GM12892 (cell line): ENCODE data around the gene KRTAP10-6.
"Not testable (repeated sequence)": the region's sequence is repeated elsewhere in the genome, so short reads cannot be mapped to it uniquely, and the experiment has no call there.

Experiments
- DNase-seq: peaks from one replicate; pipeline ENCODE4 v3.0.0; 2011; ENCODE audit not compliant: insufficient read length
- FAIRE-seq: peaks from 2 replicates; lab custom pipeline; 2011; peaks lifted over from hg19 to GRCh38; lab: Jason Lieb, UNC
- POLR2A ChIP-seq: IDR thresholded peaks from 2 replicates; pipeline ENCODE4 v1.6.1; 2011; ENCODE audit warnings: low read depth, low read length, control low read depth
- POLR2AphosphoS5 ChIP-seq: IDR thresholded peaks from 2 replicates; pipeline ENCODE4 v1.6.1; 2011; ENCODE audit warnings: low read depth, low read length, control low read depth
- TAF1 ChIP-seq: IDR thresholded peaks from 2 replicates; pipeline ENCODE4 v1.6.1; 2011; ENCODE audit warnings: low read depth, mild to moderate bottlenecking, control low read depth, low read length, borderline replicate concordance

Gene KRTAP10-6

DNA sequence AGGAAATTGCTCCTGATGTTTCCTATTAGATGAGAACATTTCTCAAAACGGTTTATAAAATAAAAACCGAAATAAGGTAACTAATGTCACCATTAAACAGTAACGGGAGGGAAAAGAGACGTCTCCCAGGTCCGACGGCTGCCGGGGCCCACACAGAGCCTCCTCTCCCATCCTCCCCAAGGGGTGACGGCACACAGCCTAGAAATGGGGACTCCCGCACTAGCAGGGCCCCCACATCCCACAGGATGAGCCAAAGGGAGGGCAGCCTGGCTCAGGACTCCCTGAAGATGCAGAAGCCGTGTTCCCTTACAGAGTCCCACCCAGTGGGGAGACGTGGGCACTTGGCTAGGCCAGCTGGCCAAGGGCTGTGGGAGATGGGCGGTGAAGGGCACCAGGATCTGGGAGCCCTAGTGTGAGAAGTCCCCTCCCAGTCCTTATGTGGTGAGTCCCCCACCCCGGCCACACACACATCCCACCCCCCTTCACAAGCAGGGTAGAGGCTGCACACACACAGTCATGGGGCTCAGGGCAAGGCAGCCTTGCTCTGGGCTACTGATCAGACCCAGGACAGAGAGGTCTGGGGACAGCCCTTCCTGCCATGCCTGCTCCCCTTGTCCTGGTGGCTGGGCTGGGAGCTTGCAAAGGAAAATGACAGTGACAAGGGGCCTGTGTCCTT lies 37.0 kb downstream of the KRTAP10-6 start:
- TF ChIP-seq POLR2A, result no peak
- FAIRE-seq (no peak), DNase-seq (no peak)

DNA sequence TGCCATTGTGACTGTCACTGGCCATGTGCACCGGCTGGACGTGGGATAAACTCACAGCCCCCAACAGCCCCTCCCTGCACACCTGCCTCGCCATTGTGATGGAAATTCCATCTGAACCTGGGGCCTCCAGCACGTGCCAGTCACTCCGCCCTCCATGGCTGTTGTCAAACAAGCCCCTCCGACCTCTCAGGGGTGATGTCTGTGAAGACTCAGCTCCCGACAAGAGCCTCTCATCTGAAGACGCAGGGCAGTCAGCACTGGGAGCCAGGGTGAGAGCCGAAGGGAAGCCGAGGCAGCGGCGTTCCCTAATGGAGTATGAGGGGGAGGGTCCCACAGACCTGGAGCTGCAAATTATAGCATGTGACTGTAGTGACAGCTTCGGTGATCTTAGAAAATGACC lies 39.6 kb downstream of the KRTAP10-6 start:
- TF ChIP-seq POLR2A (no peak), POLR2AphosphoS5 (no peak)
- FAIRE-seq (no peak), DNase-seq (no peak)

DNA sequence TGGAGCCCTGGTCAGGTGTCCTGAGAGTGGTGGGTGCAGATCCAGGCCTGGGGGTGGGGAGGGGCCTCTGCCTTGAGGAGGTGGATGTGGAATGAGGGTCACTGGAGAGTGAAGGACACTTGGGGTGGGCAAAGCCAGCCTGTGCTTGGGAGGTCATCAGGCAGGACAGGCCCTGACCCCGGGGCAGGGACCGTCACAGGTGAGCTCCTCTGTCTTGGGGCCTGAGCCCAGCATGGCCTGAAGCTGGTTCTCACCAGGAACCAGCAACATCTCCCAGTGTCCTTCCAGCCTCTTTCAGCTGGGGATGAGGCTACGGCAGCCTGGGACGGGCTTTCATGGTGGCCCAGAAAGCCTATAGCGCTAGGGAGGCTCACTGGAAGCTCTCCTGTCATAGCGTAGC lies 40.2 kb downstream of the KRTAP10-6 start:
- FAIRE-seq, result no peak

DNA sequence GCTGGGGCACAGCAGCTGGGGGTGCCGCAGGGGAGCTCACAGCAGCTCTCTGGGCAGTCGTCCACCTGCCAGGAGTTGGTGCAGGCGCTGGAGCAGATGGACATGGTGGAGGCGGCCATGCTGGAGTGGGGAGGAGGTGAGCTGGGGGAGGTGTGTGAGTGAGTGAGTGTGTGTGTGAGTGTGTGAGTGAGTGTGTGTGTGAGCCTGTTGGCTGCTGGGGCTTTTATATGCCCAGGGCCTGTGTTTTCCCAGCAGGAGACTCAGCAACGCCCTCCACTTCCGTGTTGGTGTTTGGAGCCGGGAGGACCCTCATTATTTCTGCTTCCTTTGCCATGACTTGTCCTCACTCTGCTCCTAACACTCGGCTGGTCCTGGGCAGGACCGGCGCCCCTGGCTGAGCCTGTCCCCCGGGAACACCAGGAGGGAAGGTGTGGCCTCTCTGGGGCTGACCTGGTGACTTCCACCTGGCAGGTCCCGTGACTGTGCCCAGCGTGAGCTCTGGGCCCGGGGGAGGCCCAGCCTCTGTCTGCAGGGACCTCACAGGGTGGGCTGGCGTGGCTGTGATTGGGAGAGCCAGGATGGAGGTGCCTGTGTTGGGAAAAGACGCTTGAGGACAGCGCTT lies 40.9 kb downstream of the KRTAP10-6 start, which contains the start of gene KRTAP10-2:
TSS of gene KRTAP10-2 (minus strand) at position 166 of the 622 bp plus-strand sequence. CDS start at position 119, 47 bp downstream.
- FAIRE-seq (no peak), DNase-seq (no peak)

More for the DNA sequence above, 40.2 kb downstream of the KRTAP10-6 start:
- no peak for TF ChIP-seq POLR2A
- TF ChIP-seq POLR2AphosphoS5, result no peak
- TF ChIP-seq TAF1, result no peak
- DNase-seq, result no peak

DNA sequence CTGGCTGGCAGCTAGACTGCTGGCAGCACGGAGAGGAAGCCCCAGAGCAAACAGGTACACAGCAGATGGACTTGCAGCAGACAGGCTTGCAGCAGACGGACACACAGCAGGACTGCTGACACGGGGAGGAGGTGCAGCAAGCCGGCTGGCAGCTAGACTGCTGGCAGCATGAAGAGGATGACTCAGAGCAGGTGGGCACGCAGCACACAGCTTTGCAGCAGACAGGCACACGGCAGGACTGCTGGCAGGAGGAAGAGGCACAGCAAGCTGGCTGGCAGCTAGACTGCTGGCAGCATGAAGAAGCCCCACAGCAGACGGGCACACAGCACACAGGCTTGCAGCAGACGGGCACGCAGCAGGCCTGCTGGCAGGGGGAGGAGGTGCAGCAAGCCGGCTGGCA lies 41.5 kb downstream of the KRTAP10-6 start:
- no peak for TF ChIP-seq POLR2A
- TF ChIP-seq POLR2AphosphoS5, result no peak
- no peak for TF ChIP-seq TAF1
- no peak for DNase-seq

More for the DNA sequence above, 40.9 kb downstream of the KRTAP10-6 start, which contains the start of gene KRTAP10-2:
- TF ChIP-seq POLR2A (no peak), POLR2AphosphoS5 (no peak), TAF1 (no peak)

DNA sequence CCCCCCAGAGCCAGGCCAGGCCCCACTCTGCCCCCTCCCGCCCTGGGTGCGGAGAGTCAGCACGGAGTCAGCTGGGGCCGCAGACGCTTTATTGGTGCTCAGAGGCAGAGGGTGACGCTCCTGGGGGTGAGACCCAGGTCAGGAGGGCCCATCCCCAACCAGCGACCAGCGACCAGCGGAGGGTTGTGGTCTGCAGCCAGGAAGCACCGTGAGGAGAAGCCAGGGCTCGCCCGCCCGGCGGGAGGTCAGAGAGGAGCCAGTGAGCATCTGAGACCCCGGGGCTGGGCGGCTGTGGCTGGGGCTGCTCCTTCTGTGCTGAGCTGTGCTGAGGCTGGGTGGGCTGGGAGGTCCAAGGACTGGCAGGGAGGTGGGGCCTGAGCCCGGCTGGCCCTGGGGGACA lies 42.0 kb downstream of the KRTAP10-6 start:
- FAIRE-seq, DNase-seq: not testable (repeated sequence)

More for the DNA sequence above, 41.5 kb downstream of the KRTAP10-6 start:
- FAIRE-seq, result no peak

DNA sequence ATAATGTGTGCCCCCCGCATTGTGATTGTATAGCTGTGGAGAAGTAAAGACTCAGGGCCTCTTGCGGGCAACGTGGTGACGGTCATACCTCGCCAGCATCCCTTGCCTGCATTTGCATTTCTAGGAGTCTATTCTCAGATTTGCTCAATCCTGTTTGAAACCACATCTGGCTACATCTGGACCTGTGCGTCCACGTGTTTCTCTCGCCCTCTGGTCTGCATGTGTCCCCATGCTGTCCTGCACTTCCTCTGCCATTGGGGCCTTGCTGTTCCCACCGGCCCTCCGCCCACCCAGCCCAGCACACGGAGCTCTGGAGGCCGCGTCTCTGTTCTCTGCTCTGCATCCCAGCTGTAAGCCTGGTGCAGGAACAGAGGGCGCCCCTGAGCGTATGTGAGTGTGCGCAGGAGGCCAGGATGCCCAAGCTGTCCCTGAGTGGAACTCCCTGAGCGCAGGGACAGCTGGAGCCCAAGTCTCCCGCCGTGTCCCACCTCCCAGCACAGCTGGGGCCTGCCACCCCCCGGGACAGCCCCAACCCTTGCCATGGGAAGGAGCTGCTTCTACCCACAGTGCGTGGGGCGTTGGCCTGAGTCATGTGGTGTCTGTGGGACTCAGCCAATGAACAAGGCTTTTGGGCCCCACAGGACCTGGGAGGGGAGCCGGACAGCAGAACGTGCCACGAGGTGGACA lies 42.6 kb downstream of the KRTAP10-6 start:
- TF ChIP-seq TAF1 (no peak), POLR2AphosphoS5 (no peak), POLR2A (no peak)
- DNase-seq, result no peak
- FAIRE-seq, result no peak

DNA sequence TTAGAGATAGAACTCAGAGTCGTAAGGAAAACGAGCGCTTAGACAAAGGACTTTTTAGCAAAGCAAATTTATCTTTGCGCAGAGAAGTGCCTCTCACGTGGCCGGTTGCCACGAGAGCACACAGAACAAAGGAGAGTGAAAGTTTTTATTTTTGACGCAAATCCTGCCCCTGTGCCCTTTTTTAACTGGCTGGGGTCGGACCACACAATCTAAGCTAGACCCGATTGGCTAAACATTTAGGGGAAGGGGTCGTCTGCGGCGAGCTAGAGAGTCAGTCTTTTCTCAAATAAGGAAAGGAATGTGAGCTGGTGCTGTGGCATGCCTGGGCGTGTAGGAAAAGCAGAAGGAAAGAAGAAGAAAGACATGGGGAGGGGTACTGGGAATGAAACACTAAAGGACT lies 43.4 kb downstream of the KRTAP10-6 start:
- DNase-seq (no peak), FAIRE-seq (no peak)
- TF ChIP-seq POLR2A, result no peak
- TF ChIP-seq POLR2AphosphoS5, result no peak

DNA sequence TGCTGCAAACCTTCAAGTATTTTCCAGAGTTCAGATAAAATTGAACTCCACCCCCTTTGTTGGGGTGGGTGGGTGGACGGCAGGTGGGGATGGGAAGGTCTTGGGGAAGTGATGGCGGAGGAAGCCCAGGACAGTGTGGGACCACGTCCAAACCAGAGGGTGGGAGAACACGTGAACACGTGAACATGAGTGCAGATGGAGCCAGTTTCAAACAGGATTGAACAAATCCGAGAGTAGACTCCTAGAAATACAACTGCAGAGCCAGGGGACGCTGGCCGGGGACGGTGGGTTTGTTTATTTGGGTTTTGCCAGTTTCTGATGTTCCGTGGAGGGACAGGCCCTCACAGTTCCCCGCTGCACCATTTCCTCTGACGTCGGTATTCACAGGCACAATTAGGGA lies 43.9 kb downstream of the KRTAP10-6 start:
- DNase-seq, result no peak
- TF ChIP-seq POLR2A (no peak), POLR2AphosphoS5 (no peak), TAF1 (no peak)
- FAIRE-seq, result no peak

DNA sequence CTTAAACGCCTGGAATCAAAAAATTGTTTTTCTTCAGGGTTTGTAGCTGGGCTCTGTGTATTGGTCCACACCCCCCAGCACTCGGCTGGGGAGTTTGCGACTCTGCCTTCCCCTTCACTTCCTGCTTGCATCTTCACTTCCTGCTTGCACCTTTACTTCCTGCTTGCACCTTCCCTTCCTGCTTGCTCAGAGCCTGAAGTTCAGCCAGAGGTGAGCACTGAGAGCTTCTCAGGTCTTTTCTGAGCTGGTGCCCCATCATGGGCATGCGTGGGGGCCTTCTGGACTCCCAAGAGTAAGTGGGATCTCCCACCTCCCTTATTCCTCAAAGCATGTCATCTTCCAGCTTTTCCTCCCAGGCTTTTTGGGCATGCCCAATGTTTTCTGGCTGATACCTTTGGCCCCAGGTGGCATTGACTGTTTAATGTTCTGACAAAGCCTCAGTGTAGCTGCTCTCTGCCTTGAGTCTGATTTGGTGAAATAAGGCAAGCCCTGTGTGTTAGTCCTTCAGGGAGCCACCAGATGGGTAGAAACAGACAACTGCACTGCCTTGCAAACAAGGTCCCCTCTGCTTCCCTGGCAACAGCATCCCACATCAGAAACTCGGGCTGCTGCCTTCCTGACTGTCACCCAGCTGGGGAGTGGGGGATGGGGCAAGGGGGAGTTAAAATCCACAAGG lies 44.5 kb downstream of the KRTAP10-6 start:
- TF ChIP-seq POLR2A (no peak), POLR2AphosphoS5 (no peak), TAF1 (no peak)
- FAIRE-seq (no peak), DNase-seq (no peak)

DNA sequence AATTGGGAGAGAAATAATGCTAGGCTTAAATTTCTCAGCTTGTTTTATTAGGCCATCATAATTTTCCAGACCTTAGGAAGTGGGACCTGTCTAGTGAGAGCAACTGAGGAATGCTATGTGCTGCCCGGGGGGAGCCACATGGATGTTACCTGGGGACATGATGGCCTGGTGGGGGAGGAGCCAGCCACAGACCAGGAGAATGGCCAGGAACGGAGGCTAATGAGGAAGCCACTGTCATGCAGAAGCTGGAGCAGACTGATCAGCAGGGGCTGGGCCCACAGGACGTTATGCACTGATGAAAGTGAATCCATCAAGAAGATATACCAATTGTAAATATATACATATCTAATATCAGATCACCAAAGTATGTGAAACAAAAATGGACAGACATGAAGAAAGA lies 47.7 kb downstream of the KRTAP10-6 start:
- FAIRE-seq (no peak), DNase-seq (no peak)
- no peak for TF ChIP-seq POLR2AphosphoS5
- TF ChIP-seq POLR2A, result no peak

DNA sequence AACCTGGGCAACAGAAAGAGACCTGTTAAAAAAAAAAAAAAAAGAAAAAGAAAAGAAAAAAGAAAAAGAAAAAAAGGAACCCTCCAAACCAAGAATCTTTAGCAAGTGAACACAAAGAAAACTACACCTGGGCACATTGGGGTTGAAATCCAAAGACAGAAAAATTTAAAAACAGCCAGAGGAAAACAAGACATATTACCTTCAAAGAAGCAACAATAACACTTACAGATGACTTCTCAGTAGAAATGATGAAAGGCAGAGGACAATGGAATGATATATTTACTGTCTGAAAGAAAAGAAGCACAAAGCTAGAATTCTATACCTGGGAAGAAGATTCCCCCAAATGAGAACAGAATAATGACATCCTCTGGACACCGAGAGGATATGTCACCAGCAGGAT lies 49.6 kb downstream of the KRTAP10-6 start:
- FAIRE-seq, result no peak
- no peak for TF ChIP-seq TAF1
- no peak for TF ChIP-seq POLR2AphosphoS5
- no peak for TF ChIP-seq POLR2A
- DNase-seq, result no peak
